Cardiac fibroblast (primary cell): ENCODE results near the gene COPG2.

Experiments
- DNase-seq, 2 donors: peaks; one replicate each; pipeline versions ENCODE4 v3.0.0 to v3.0.0-alpha.2; 2010; ENCODE audit warnings: low read depth in 2 of 2
- H3K4me3 ChIP-seq, 2 donors: replicated peaks in 1 of 2; 1 replicate in 1 of 2; 2 replicates in 1 of 2; pipeline ENCODE4 v1.5.1; 2011; ENCODE audit warnings: low read depth in 2 of 2, low read length in 2 of 2, mild to moderate bottlenecking in 2 of 2, moderate library complexity in 1 of 2
- TF ChIP-seq, protein P1 (sequence below): IDR thresholded peaks from one replicate; pipeline ENCODE4 v1.5.1; 2011; ENCODE audit warnings: low read depth, mild to moderate bottlenecking, low read length, inconsistent platforms

Gene COPG2

DNA sequence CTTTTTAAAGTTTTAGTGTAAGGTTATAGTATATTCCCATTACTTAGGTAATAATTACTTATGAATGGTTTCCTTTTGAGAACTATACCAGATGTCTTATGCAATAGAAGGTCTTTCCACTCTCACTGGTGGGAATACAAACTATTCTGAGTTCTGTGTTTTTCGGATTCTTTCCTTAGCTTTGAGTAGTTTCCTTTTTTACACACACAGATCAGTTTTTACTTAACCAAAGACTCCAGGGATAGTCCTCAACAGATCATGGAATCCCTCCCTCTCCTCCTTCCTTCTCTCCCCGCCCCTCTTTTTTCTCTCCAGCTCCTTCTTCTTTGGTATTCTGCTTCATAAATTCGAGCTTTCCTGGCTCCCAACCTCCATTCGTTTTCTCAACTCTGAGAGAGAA is 13.3 kb downstream of the COPG2 start:
- TF ChIP-seq, protein P1, sequence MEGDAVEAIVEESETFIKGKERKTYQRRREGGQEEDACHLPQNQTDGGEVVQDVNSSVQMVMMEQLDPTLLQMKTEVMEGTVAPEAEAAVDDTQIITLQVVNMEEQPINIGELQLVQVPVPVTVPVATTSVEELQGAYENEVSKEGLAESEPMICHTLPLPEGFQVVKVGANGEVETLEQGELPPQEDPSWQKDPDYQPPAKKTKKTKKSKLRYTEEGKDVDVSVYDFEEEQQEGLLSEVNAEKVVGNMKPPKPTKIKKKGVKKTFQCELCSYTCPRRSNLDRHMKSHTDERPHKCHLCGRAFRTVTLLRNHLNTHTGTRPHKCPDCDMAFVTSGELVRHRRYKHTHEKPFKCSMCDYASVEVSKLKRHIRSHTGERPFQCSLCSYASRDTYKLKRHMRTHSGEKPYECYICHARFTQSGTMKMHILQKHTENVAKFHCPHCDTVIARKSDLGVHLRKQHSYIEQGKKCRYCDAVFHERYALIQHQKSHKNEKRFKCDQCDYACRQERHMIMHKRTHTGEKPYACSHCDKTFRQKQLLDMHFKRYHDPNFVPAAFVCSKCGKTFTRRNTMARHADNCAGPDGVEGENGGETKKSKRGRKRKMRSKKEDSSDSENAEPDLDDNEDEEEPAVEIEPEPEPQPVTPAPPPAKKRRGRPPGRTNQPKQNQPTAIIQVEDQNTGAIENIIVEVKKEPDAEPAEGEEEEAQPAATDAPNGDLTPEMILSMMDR, result no peak
- H3K4me3 ChIP-seq, result no peak overlapping the region
- no peak for DNase-seq

DNA sequence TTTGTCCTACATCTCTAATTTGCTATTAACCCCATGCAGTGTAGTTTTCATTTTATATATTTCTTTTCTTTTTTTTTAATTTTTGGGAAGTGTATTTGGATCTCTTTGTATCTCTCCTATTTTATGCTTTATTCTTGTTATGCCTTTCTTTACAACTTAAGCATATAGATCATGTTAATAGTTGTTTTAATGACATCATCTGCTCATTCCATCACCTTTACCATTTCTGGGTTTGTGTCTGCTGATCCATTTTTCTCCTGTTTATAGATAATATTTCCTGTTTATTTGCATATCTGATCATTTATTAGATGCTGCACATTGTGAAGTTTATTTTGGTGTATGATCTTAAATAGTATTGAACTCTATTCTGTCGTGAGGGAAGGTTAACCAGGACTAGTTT is 13.7 kb downstream of the COPG2 start:
- no peak for DNase-seq
- TF ChIP-seq, protein P1, result no peak
- no peak overlapping the region for H3K4me3 ChIP-seq

DNA sequence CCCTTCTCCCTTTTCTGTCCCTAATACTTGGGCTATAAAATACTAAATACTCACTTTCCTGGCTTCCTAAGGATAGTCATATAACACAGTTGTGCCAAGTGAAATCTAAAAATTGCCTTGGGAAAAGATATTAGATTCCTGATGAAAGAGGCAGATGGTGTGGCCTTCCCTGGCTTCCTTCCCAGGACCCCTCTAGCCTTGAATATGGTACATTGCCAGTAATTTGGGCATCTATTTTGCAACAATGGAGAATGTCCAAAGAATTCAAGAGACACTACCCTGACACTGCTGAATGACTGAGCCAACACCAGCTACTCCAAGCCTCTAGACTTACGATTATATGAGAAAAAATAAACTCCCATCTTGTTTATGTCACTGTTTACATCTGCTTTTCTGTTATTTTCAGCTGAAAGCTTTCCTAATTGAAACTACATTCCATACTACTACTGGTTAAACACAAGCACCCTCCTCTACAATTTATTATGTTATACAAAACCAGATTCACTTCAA is 17.9 kb downstream of the COPG2 start:
- TF ChIP-seq, protein P1, result no peak
- no peak overlapping the region for H3K4me3 ChIP-seq
- DNase-seq, result peak in 1 of 2 donors; percentile 52

DNA sequence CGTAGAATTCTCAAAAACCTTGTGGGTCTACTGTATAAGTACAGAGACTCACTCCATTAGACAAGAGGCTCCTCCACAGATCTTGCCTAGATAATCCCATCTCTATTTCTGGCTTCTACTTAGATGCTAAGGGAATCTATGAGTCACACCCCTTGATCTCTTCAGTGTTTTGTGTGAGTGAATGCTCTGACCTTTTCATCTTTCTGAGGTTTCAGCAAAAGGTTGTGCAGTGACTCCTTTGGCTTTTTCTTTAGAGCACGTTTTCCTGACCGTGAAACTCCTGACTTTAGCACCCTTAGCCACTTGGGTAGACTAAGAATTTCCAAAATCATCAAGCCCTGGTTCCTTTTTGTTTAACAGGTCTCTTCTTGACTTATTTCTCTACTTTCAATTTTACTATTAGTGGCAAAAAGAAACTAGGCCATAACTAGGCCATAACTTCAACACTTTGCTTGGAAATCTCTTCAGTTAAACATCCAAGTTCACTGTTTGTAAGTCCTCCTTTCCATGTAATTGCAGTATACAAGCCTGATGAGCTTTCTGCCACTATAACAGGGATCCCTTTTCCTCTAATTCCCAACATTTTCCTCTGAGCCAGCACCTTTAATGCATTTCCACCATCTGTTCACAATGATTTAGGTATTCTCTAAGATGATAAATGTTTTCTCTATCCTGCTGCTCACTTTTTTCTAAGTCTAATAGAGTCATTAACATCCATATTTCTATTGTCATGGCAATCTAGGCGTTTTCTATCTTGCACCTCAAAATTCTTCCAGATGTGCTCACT is 19.4 kb downstream of the COPG2 start:
- no peak overlapping the region for H3K4me3 ChIP-seq
- TF ChIP-seq, protein P1, result no peak
- DNase-seq, result peak; percentile 25 to 61

DNA sequence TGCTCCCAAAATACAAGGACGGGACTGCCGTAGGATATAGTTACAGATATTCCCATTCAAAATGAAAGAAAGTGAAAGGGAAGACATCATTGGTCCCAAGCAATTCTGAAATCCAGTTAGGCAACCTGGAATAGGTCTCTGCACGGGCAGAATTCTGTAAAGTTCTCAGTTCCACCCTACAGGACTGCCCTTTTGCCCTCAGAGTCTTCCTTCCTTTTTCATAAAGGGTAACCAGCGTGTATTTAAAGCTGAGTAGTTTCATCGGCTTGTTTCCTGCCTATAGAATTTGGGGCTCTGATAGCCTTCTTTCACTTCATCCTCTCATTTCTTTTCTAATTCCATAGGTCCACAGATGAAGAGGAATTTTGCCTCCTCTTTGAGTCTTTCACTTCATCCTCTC is 20.0 kb downstream of the COPG2 start:
- TF ChIP-seq, protein P1, result no peak
- H3K4me3 ChIP-seq, result no peak overlapping the region
- DNase-seq, result no peak

DNA sequence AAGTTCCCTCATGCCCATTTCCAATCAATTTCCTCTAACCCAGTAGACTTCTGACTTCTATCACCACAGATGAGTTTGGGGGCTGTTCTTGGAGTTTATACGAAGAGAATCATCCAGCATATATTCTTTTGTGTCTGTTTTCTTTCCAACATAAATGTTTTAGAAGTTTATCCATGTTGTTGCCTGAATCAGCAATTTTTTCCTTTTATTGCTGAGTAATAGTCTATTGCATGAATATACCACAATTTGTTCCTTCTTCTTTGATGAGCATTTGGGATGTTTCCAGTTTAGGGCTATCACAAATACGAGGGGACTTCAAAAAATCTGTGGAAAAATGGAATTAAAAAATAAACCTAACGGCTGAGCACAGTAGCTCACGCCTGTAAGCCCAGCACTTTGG is 26.2 kb downstream of the COPG2 start:
- no peak for DNase-seq
- TF ChIP-seq, protein P1, result no peak
- H3K4me3 ChIP-seq, result no peak overlapping the region
